PC-9 (cell line): ENCODE results near the gene VAMP3. TPM values are rescaled to one million over a fixed set of nuclear protein-coding genes. Genes with fewer than 3 reads are reported as not detected.

ENCODE experiments used
- Bru-seq: library from RNA; stranded (reverse); fragments of 400-500 nt; gene quantifications from one replicate; lab custom pipeline; 2021; lab: Mats Ljungman, UMichigan
- BruChase-seq, 2 experiments: library from RNA; stranded (reverse); fragments of 400-500 nt; gene quantifications; one replicate each; lab custom pipeline; 2021; lab: Mats Ljungman, UMichigan
- BruUV-seq: library from RNA; stranded (reverse); fragments of 400-500 nt; replicated peaks from 2 replicates; lab custom pipeline; 2021; lab: Mats Ljungman, UMichigan
- CTCF ChIA-PET: fragments of 300-600 bp; sonication (Branson Sonifier 250); formaldehyde crosslinking; loops from one replicate; lab custom pipeline; 2022; ENCODE audit warnings: antibody characterized with exemption; lab: Charles Lee
- POLR2A ChIA-PET: fragments of 300-600 bp; sonication (Branson Sonifier 250); formaldehyde crosslinking; loops from one replicate; lab custom pipeline; 2022; ENCODE audit warnings: antibody characterized with exemption; ENCODE audit not compliant: unreplicated experiment; lab: Charles Lee
- DNase-seq, 2 experiments: peaks; one replicate each; pipeline versions ENCODE4 v3.0.0 to v3.0.0-alpha.2; 2015 to 2022; ENCODE audit warnings: mixed read lengths in 1 of 2
- H2AFZ ChIP-seq: fragments of 200-600 bp; sonication (generic); 2 replicates; pipeline ENCODE4 v1.8.1; 2017; ENCODE audit warnings: antibody characterized with exemption
- H3F3A ChIP-seq: fragments of 200-600 bp; sonication (generic); 2 replicates; pipeline ENCODE4 v1.8.1; 2017; ENCODE audit warnings: antibody characterized with exemption, mild to moderate bottlenecking, low read depth; ENCODE audit not compliant: insufficient read depth
- H3K27ac ChIP-seq: fragments of 200-600 bp; sonication (generic); 2 replicates; pipeline ENCODE4 v1.6.1; 2016; ENCODE audit warnings: mixed run types
- H3K27me3 ChIP-seq: fragments of 200-600 bp; sonication (generic); 2 replicates; pipeline ENCODE4 v1.6.1; 2016; ENCODE audit warnings: low read depth, mixed run types; ENCODE audit not compliant: insufficient read depth
- H3K36me3 ChIP-seq: fragments of 200-600 bp; sonication (generic); 2 replicates; pipeline ENCODE4 v1.6.1; 2016; ENCODE audit warnings: low read depth, mixed run types
- H3K4me1 ChIP-seq: fragments of 200-600 bp; sonication (generic); replicated peaks from 2 replicates; pipeline ENCODE4 v1.6.1; 2016; ENCODE audit warnings: mixed run types; ENCODE audit not compliant: insufficient read depth
- H3K4me2 ChIP-seq: fragments of 200-600 bp; sonication (generic); 2 replicates; pipeline ENCODE4 v1.6.1; 2017; ENCODE audit warnings: mixed run types
- H3K4me3 ChIP-seq: fragments of 200-600 bp; sonication (generic); 2 replicates; pipeline ENCODE4 v1.6.1; 2016; ENCODE audit warnings: mixed run types
- H3K79me2 ChIP-seq: fragments of 200-600 bp; sonication (generic); 2 replicates; pipeline ENCODE4 v1.6.1; 2017; ENCODE audit warnings: low read depth, mixed run types
- H3K9me2 ChIP-seq: fragments of 200-600 bp; sonication (generic); 2 replicates; pipeline ENCODE4 v1.8.1; 2017; ENCODE audit warnings: mild to moderate bottlenecking; ENCODE audit not compliant: insufficient read depth
- H3K9me3 ChIP-seq: fragments of 200-600 bp; sonication (generic); 2 replicates; pipeline ENCODE4 v1.8.1; 2016; ENCODE audit warnings: low read depth; ENCODE audit not compliant: insufficient read depth
- H4K20me1 ChIP-seq: fragments of 200-600 bp; sonication (generic); 2 replicates; pipeline ENCODE4 v1.8.1; 2017; ENCODE audit not compliant: insufficient read depth
- CTCF ChIP-seq: fragments of 200-600 bp; sonication (generic); conservative IDR thresholded peaks from 2 replicates; pipeline ENCODE4 v1.6.1; 2017; ENCODE audit warnings: mixed run types, antibody characterized with exemption, mild to moderate bottlenecking, moderate library complexity
- EZH2 ChIP-seq: fragments of 200-600 bp; sonication (generic); IDR thresholded peaks from 2 replicates; pipeline ENCODE4 v1.8.0; 2017; ENCODE audit warnings: antibody characterized with exemption, low read depth
- intact Hi-C: fragments of 100-400 bp; cut with micrococcal nuclease; formaldehyde crosslinking; loops from one replicate; pipeline ENCODE4 v1.10.0; 2022; ENCODE audit not compliant: unreplicated experiment
- long read RNA-seq: library from polyadenylated mRNA; stranded (forward); transcript quantifications from one replicate; pipeline ENCODE4 v2.0.0, GENCODE V29; 2022
- total RNA-seq: library from RNA; stranded (reverse); gene quantifications from 2 replicates; pipeline ENCODE4 v1.2.3, GENCODE V29; 2021

VAMP3 gene
- total RNA-seq (78.6 and 81.9 TPM in 2 replicates), Bru-seq, nascent RNA (percentile 88 among the genes with signal in this experiment), BruChase-seq, experiment 1, labeled RNA remaining after a 2-hour chase (percentile 97 among the genes with signal in this experiment), BruChase-seq, experiment 2, labeled RNA remaining after a 6-hour chase (percentile 98 among the genes with signal in this experiment)
- long read RNA-seq, transcript VAMP3-201 (5 exons, 2,205 nt), result major isoform, 62 of 71 reads
- long read RNA-seq, partial matches to known transcripts, result 2 of 71 reads
- long read RNA-seq, other reads (novel, unspliced or antisense), result 5 of 71 reads

- Histone ChIP-seq H3K27me3 (no peaks in the 10 kb centered on the region), H3K4me3 (peak within 1 kb of the TSS; percentile 88), H3K4me2 (peak within 1 kb of the TSS; percentile 97), H3K27ac (no peak within 1 kb of the TSS), H2AFZ (peak within 1 kb of the TSS; percentile 100), H3K9me3 (no peaks in the 10 kb centered on the region), H3K79me2 (peaks cover 20% of the 10 kb centered on the region), H3K36me3 (no peaks in the 10 kb centered on the region), H3F3A (no peaks in the 10 kb centered on the region), H3K9me2 (no peaks in the 10 kb centered on the region), H3K4me1 (peaks cover 12% of the 10 kb centered on the region; the same call in 1 of the 2 replicates), H4K20me1 (no peaks in the 10 kb centered on the region)
- BruUV-seq, result TSS peak; percentile 63
- POLR2A ChIA-PET, result no interaction called here
- intact Hi-C loops, result no loop called here
- CTCF ChIA-PET, result no interaction called here
- TF ChIP-seq CTCF, result no peak
- no peak for TF ChIP-seq EZH2
- peak; percentile 54 to 83 for DNase-seq
These were observed at the start of gene VAMP3 for GRCh38 chr1:7770997-7771822. Gene VAMP3 (plus strand): TSS chr1:7771296. CDS start chr1:7771384, 88 bp downstream.

GRCh38 chr1:7721940-7722669 lies 49.0 kb upstream of the VAMP3 start:
- Histone ChIP-seq H3K9me3 (no peaks in the 10 kb centered on the region), H2AFZ (no peak overlapping the region), H3F3A (no peaks in the 10 kb centered on the region), H3K36me3 (no peaks in the 10 kb centered on the region), H3K27ac (no peak overlapping the region), H4K20me1 (no peaks in the 10 kb centered on the region), H3K9me2 (no peaks in the 10 kb centered on the region), H3K4me3 (no peak overlapping the region), H3K4me2 (no peak overlapping the region), H3K4me1 (no peaks in the 10 kb centered on the region), H3K27me3 (peaks cover 86% of the 10 kb centered on the region), H3K79me2 (no peaks in the 10 kb centered on the region)
- DNase-seq, result no peak
- intact Hi-C loops, result no loop called here
- no peak for TF ChIP-seq EZH2
- TF ChIP-seq CTCF, result no peak
- ChIA-PET CTCF (interaction anchor here (0.6 kb wide), 1 partner anchor 82 kb away, joined by 3 read pairs; no protein-coding TSS in a partner anchor), POLR2A (no interaction called here)
- BruUV-seq, result no TSS peak

GRCh38 chr1:7722670-7723012 lies 48.5 kb upstream of the VAMP3 start:
- Histone ChIP-seq H3K27me3 (peaks cover 85% of the 10 kb centered on the region), H3K79me2 (no peaks in the 10 kb centered on the region), H3K4me2 (no peak overlapping the region), H3K9me3 (no peaks in the 10 kb centered on the region), H4K20me1 (no peaks in the 10 kb centered on the region), H3K27ac (no peak overlapping the region), H3F3A (no peaks in the 10 kb centered on the region), H2AFZ (no peak overlapping the region), H3K36me3 (no peaks in the 10 kb centered on the region), H3K4me1 (no peaks in the 10 kb centered on the region), H3K9me2 (no peaks in the 10 kb centered on the region), H3K4me3 (no peak overlapping the region)
- ChIA-PET POLR2A (no interaction called here), CTCF (interaction anchor here (0.6 kb wide), 1 partner anchor 81 kb away, joined by 3 read pairs; no protein-coding TSS in a partner anchor)
- no peak for TF ChIP-seq EZH2
- TF ChIP-seq CTCF, result no peak
- no peak for DNase-seq
- BruUV-seq, result no TSS peak
- intact Hi-C loops, result no loop called here
